ENCODE data around the gene ADCY7. TPM values are rescaled to one million over a fixed set of nuclear protein-coding genes. Genes with fewer than 3 reads are reported as not detected.

Gene ADCY7
- total and polyA plus RNA-seq, 2 of the 4 experiments (the other 2 are of a cell fraction) = 15.2 to 17.1 TPM

DNA sequence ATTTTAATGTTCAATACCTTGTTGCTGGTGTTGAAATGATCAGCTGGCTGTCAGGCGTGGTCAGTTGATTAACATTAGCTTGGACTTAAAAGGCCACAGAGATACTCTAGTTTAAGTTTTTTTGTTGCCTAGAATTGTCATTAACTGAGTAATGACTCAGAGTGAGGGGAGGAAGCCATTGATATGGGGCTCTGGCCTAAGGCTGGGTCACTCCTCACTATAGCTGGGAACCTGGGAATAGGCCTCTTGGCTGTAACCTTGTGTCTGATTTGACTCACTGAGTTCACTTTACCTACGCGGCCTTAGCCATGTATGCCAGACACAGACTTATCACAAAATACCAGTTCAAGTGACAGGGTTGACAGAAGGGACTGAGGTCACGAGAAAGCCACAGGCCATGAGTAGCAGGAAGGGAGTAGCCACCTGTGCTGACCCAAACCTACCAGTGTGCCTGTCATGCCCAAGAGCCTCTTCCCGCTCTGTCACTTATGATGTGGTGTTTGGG is 37.9 kb upstream of the ADCY7 start:
- Histone ChIP-seq H2BK5ac (ENCODE audit: low read depth, low read length, poor library complexity, severe bottlenecking) (no peak overlapping the region), H3K18ac (ENCODE audit: low read depth, low read length) (no peak overlapping the region), H4K5ac (ENCODE audit: low read depth, low read length) (no peak overlapping the region), H2BK120ac (ENCODE audit: low read depth, low read length) (no peak overlapping the region), H3K4me2 (ENCODE audit: low read depth, low read length) (no peak overlapping the region), H3K9me1 (ENCODE audit: insufficient read depth, low read length) (peaks cover 6% of the 10 kb centered on the region), H2BK20ac (ENCODE audit: low read depth, low read length) (no peak overlapping the region), H3K79me1 (ENCODE audit: low read depth in 1 of 2, low read length in 2 of 2) (no peaks in the 10 kb centered on the region; a peak in 2 of 4 replicates), H2AK9ac (replicated peaks; ENCODE audit: low read depth, low read length, poor library complexity) (no peak overlapping the region), H3K27me3 (ENCODE audit: control insufficient read depth, insufficient read depth, low read length) (no peaks in the 10 kb centered on the region), H3K23ac (ENCODE audit: low read depth, low read length) (no peak overlapping the region), H3K4ac (ENCODE audit: low read depth, low read length) (no peak overlapping the region), H2AK5ac (ENCODE audit: low read depth, low read length) (no peak overlapping the region), H4K20me1 (ENCODE audit: insufficient read depth, low read length) (no peaks in the 10 kb centered on the region), H3K14ac (replicated peaks; ENCODE audit: low read depth, low read length) (no peak overlapping the region), H3K36me3 (ENCODE audit: control insufficient read depth, insufficient read depth, low read length) (peaks cover 14% of the 10 kb centered on the region), H3K27ac (ENCODE audit: insufficient read depth, low read length) (no peak overlapping the region), H3K4me3 (ENCODE audit: insufficient read depth, low read depth, low read length) (no peak overlapping the region), H3K9ac (ENCODE audit: low read depth, low read length) (no peak overlapping the region), H4K91ac (ENCODE audit: insufficient read depth, low read depth, low read length) (no peak overlapping the region), H2BK15ac (ENCODE audit: low read depth, low read length) (no peak overlapping the region), H3K9me3 (ENCODE audit: control insufficient read depth, insufficient read depth, low read length) (no peaks in the 10 kb centered on the region), H4K8ac (ENCODE audit: low read depth in 2 of 2, low read length in 2 of 2) (no peak overlapping the region), H3K56ac (ENCODE audit: extremely low read depth, insufficient read depth, low read length) (no peak overlapping the region), H2AFZ (replicated peaks; ENCODE audit: low read length, poor library complexity) (no peak overlapping the region), H3K4me1 (ENCODE audit: control insufficient read depth, insufficient read depth, low read length) (peaks cover 9% of the 10 kb centered on the region)
- DNase-seq = no peak
- ChIA-PET CTCF (interaction anchor here (1.1 to 1.4 kb wide), 2 partner anchors 15 to 18 kb away, joined by 3 read pairs; no protein-coding TSS in a partner anchor), POLR2A (ENCODE audit: unreplicated experiment) (no interaction called here)
- dilution Hi-C loops (cut with HindIII; ENCODE audit: low sequenced_read_pairs, unreplicated experiment) = no loop called here
- TF ChIP-seq RAD21 (IDR thresholded peaks at IDR 0.05; ENCODE audit: low read length) (no peak), RCOR1 (IDR thresholded peaks at IDR 0.05; ENCODE audit: insufficient replicate concordance, low read length) (no peak), FOS (IDR thresholded peaks at IDR 0.05; ENCODE audit: low read depth, low read length) (no peak), NFE2L2 (IDR thresholded peaks at IDR 0.05; ENCODE audit: low read depth, low read length) (no peak), CEBPB (IDR thresholded peaks at IDR 0.05; ENCODE audit: low read depth, low read length) (no peak), MXI1 (IDR thresholded peaks at IDR 0.05; ENCODE audit: borderline replicate concordance, low read depth, low read length) (no peak), MAZ (IDR thresholded peaks at IDR 0.05; ENCODE audit: borderline replicate concordance, low read depth, low read length) (no peak), CHD1 (IDR thresholded peaks at IDR 0.05; ENCODE audit: low read depth, low read length) (no peak), BHLHE40 (IDR thresholded peaks at IDR 0.05; ENCODE audit: low read depth, low read length) (no peak), SMC3 (IDR thresholded peaks at IDR 0.05; ENCODE audit: low read depth, low read length) (no peak), MAFK (IDR thresholded peaks at IDR 0.05; ENCODE audit: low read depth, low read length) (no peak), RFX5 (IDR thresholded peaks at IDR 0.05; ENCODE audit: low read depth, low read length) (no peak)
- TF ChIP-seq, protein P1, sequence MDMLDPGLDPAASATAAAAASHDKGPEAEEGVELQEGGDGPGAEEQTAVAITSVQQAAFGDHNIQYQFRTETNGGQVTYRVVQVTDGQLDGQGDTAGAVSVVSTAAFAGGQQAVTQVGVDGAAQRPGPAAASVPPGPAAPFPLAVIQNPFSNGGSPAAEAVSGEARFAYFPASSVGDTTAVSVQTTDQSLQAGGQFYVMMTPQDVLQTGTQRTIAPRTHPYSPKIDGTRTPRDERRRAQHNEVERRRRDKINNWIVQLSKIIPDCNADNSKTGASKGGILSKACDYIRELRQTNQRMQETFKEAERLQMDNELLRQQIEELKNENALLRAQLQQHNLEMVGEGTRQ (IDR thresholded peaks at IDR 0.05; ENCODE audit: low read depth, low read length) = no peak
- TF ChIP-seq, protein P2, sequence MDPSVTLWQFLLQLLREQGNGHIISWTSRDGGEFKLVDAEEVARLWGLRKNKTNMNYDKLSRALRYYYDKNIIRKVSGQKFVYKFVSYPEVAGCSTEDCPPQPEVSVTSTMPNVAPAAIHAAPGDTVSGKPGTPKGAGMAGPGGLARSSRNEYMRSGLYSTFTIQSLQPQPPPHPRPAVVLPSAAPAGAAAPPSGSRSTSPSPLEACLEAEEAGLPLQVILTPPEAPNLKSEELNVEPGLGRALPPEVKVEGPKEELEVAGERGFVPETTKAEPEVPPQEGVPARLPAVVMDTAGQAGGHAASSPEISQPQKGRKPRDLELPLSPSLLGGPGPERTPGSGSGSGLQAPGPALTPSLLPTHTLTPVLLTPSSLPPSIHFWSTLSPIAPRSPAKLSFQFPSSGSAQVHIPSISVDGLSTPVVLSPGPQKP (IDR thresholded peaks at IDR 0.05; ENCODE audit: borderline replicate concordance, low read depth, low read length) = no peak
- intact Hi-C loops (cut with micrococcal nuclease) = loop anchor here (10.0 kb wide), 1 partner anchor 516 kb away; the partner anchor contains the start of gene CYLD
- 82% methylated on average over 2 of the region's 5 CpGs; no CpG with 5 or more reads in 1 of the 2 experiments for WGBS, 2 experiments (ENCODE audit: extremely low coverage in 2 of 2, insufficient read length in 1 of 2)
- ATAC-seq (ENCODE audit: low read depth) = no peak
- in situ Hi-C loops (cut with MboI; ENCODE audit: low sequenced_read_pairs) = loop anchor here (5.0 kb wide), 1 partner anchor 124 kb away; no protein-coding TSS in a partner anchor
- BruUV-seq (replicated peaks) = no TSS peak

Measured in IMR-90 (cell line).